SK-N-SH treated with all-trans-retinoic acid at 6 μM for 48 hours (cell line): Measurements from ENCODE around the gene PEX5L.

Experiments
- ATAC-seq: fragments of 200-7000 bp; cut with Tn5 transposase; 3 replicates; pipeline ENCODE4 v1.9.1; 2020; ENCODE audit warnings: mild to moderate bottlenecking, moderate library complexity
- ARNTL ChIP-seq: fragments of 450-650 bp; formaldehyde crosslinking; IDR thresholded peaks from 2 replicates; pipeline ENCODE4 v1.5.0; 2020; ENCODE audit warnings: low read depth, mild to moderate bottlenecking, moderate library complexity, borderline replicate concordance
- CSDC2 ChIP-seq: fragments of 250-450 bp; sonication (Bioruptor Pico); IDR thresholded peaks from 2 replicates; pipeline ENCODE4 v1.5.0; 2020; ENCODE audit warnings: mild to moderate bottlenecking, moderate library complexity
- ESRRG ChIP-seq: fragments of 250-450 bp; sonication (Bioruptor Pico); IDR thresholded peaks from 2 replicates; pipeline ENCODE4 v1.6.1; 2021; ENCODE audit warnings: mild to moderate bottlenecking
- GLIS3 ChIP-seq: fragments of 250-450 bp; sonication (Bioruptor Pico); IDR thresholded peaks from 2 replicates; pipeline ENCODE4 v1.5.0; 2020; ENCODE audit warnings: mild to moderate bottlenecking, moderate library complexity
- ISL1 ChIP-seq: fragments of 250-450 bp; sonication (Bioruptor Pico); IDR thresholded peaks from 2 replicates; pipeline ENCODE4 v2.1.2; 2022; ENCODE audit warnings: mild to moderate bottlenecking, moderate library complexity
- OSR1 ChIP-seq: fragments of 250-450 bp; sonication (Bioruptor Pico); IDR thresholded peaks from 2 replicates; pipeline ENCODE4 v1.8.0; 2022; ENCODE audit warnings: moderate library complexity, mild to moderate bottlenecking, inconsistent platforms
- PPARA ChIP-seq: fragments of 250-450 bp; sonication (Bioruptor Pico); IDR thresholded peaks from 2 replicates; pipeline ENCODE4 v1.5.0; 2020; ENCODE audit warnings: mild to moderate bottlenecking, borderline replicate concordance
- RARB ChIP-seq: fragments of 250-450 bp; sonication (Bioruptor Pico); IDR thresholded peaks from 2 replicates; pipeline ENCODE4 v1.8.0; 2021; ENCODE audit warnings: mild to moderate bottlenecking, moderate library complexity
- SNAI2 ChIP-seq: fragments of 250-450 bp; sonication (Bioruptor Pico); IDR thresholded peaks from 2 replicates; pipeline ENCODE4 v1.5.0; 2020; ENCODE audit warnings: mild to moderate bottlenecking, moderate library complexity
- TCF4 ChIP-seq: fragments of 250-450 bp; sonication (Bioruptor Pico); IDR thresholded peaks from 2 replicates; pipeline ENCODE4 v1.8.0; 2021; ENCODE audit warnings: mild to moderate bottlenecking, moderate library complexity, borderline replicate concordance
- TOX ChIP-seq: fragments of 250-450 bp; sonication (Bioruptor Pico); IDR thresholded peaks from 2 replicates; pipeline ENCODE4 v1.8.0; 2021; ENCODE audit warnings: mild to moderate bottlenecking, moderate library complexity, borderline replicate concordance
- ZC3H10 ChIP-seq: fragments of 250-450 bp; sonication (Bioruptor Pico); IDR thresholded peaks from 2 replicates; pipeline ENCODE4 v1.5.1; 2021; ENCODE audit warnings: mild to moderate bottlenecking, moderate library complexity
- ZFP3 ChIP-seq: fragments of 250-450 bp; sonication (Bioruptor Pico); IDR thresholded peaks from 2 replicates; pipeline ENCODE4 v1.5.0; 2020; ENCODE audit warnings: mild to moderate bottlenecking, moderate library complexity
- ZFP30 ChIP-seq: fragments of 450-650 bp; formaldehyde crosslinking; IDR thresholded peaks from 2 replicates; pipeline ENCODE4 v1.5.0; 2022; ENCODE audit warnings: mild to moderate bottlenecking, moderate library complexity
- ZNF565 ChIP-seq: fragments of 450-650 bp; formaldehyde crosslinking; conservative IDR thresholded peaks from 2 replicates; pipeline ENCODE4 v1.5.0; 2020; ENCODE audit warnings: low read depth, mild to moderate bottlenecking, moderate library complexity
- ZNF70 ChIP-seq: fragments of 450-650 bp; formaldehyde crosslinking; IDR thresholded peaks from 2 replicates; pipeline ENCODE4 v1.5.0; 2020; ENCODE audit warnings: mild to moderate bottlenecking, moderate library complexity
- ZNF8 ChIP-seq: fragments of 450-650 bp; formaldehyde crosslinking; IDR thresholded peaks from 2 replicates; pipeline ENCODE4 v1.5.0; 2020; ENCODE audit warnings: mild to moderate bottlenecking, moderate library complexity
- TF ChIP-seq, protein P1 (sequence below): fragments of 250-450 bp; sonication (Bioruptor Pico); IDR thresholded peaks from 2 replicates; pipeline ENCODE4 v1.8.0; 2021; ENCODE audit warnings: low read depth, mild to moderate bottlenecking, moderate library complexity, borderline replicate concordance
- TF ChIP-seq, protein P2 (sequence below): fragments of 250-450 bp; sonication (Bioruptor Pico); IDR thresholded peaks from 2 replicates; pipeline ENCODE4 v1.8.0; 2020; ENCODE audit warnings: mild to moderate bottlenecking, moderate library complexity, borderline replicate concordance
- TF ChIP-seq, protein P3 (sequence below): fragments of 250-450 bp; sonication (Bioruptor Pico); IDR thresholded peaks from 2 replicates; pipeline ENCODE4 v1.5.1; 2020; ENCODE audit warnings: low read depth, mild to moderate bottlenecking, moderate library complexity
- TF ChIP-seq, protein P4 (sequence below): fragments of 250-450 bp; sonication (Bioruptor Pico); IDR thresholded peaks from 2 replicates; pipeline ENCODE4 v1.5.1; 2021; ENCODE audit warnings: mild to moderate bottlenecking, moderate library complexity

Gene PEX5L

DNA sequence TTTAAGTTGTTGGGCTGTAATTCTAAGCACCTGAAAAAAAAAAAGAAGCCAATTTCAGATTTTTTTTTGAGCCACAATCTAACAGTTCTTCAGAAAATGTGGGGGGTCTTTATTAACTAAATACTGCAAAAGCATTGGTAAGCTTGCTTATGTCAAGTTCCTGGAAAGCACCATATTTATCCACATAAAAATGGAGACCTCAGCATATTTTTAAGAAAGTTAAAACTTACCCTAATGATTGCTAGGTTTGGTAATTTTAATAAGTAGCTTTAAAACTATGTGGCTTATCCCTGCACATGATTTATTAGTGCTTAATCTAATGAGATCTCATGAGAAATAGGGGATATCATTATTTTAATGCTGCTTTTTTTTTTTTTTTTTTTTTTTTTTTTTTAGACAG is 227.1 kb downstream of the PEX5L start:
- TF ChIP-seq GLIS3 (no peak), ZFP30 (CRISPR knock-in tag) (no peak), OSR1 (no peak), ARNTL (CRISPR knock-in tag) (no peak), RARB (no peak), SNAI2 (no peak), ZC3H10 (no peak), CSDC2 (CRISPR knock-in tag) (no peak), ZFP3 (CRISPR knock-in tag) (no peak), ZNF565 (no peak), ZNF8 (CRISPR knock-in tag) (no peak)
- TF ChIP-seq, protein P1, sequence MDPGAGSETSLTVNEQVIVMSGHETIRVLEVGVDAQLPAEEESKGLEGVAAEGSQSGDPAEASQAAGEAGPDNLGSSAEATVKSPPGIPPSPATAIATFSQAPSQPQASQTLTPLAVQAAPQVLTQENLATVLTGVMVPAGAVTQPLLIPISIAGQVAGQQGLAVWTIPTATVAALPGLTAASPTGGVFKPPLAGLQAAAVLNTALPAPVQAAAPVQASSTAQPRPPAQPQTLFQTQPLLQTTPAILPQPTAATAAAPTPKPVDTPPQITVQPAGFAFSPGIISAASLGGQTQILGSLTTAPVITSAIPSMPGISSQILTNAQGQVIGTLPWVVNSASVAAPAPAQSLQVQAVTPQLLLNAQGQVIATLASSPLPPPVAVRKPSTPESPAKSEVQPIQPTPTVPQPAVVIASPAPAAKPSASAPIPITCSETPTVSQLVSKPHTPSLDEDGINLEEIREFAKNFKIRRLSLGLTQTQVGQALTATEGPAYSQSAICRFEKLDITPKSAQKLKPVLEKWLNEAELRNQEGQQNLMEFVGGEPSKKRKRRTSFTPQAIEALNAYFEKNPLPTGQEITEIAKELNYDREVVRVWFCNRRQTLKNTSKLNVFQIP (CRISPR knock-in tag) = no peak
- TF ChIP-seq, protein P2, sequence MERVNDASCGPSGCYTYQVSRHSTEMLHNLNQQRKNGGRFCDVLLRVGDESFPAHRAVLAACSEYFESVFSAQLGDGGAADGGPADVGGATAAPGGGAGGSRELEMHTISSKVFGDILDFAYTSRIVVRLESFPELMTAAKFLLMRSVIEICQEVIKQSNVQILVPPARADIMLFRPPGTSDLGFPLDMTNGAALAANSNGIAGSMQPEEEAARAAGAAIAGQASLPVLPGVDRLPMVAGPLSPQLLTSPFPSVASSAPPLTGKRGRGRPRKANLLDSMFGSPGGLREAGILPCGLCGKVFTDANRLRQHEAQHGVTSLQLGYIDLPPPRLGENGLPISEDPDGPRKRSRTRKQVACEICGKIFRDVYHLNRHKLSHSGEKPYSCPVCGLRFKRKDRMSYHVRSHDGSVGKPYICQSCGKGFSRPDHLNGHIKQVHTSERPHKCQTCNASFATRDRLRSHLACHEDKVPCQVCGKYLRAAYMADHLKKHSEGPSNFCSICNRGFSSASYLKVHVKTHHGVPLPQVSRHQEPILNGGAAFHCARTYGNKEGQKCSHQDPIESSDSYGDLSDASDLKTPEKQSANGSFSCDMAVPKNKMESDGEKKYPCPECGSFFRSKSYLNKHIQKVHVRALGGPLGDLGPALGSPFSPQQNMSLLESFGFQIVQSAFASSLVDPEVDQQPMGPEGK (CRISPR knock-in tag) = no peak
- TF ChIP-seq, protein P3, sequence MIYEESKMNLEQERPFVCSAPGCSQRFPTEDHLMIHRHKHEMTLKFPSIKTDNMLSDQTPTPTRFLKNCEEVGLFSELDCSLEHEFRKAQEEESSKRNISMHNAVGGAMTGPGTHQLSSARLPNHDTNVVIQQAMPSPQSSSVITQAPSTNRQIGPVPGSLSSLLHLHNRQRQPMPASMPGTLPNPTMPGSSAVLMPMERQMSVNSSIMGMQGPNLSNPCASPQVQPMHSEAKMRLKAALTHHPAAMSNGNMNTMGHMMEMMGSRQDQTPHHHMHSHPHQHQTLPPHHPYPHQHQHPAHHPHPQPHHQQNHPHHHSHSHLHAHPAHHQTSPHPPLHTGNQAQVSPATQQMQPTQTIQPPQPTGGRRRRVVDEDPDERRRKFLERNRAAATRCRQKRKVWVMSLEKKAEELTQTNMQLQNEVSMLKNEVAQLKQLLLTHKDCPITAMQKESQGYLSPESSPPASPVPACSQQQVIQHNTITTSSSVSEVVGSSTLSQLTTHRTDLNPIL (CRISPR knock-in tag) = no peak
- ATAC-seq = no peak

DNA sequence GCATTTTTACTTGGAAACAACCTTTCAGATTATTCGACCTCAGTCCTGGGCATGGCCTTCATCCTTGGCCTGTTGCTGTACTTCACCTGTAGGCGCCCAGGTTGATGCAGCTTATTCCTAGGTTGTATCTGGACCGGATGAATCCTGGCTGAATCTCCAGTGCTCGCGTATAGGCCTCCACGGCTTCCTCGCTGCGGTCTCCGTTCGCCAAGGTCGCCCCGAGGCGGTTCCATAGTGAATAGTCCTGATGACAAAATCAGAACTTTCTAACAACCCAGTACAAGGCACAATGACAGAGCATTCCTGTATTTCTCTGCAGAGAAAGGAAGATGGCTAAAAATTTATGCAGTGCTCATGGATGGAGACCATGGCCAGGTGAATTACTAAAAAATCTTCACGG is 229.1 kb downstream of the PEX5L start:
- TF ChIP-seq ZNF70 (CRISPR knock-in tag) (no peak), PPARA (CRISPR knock-in tag) (no peak), GLIS3 (no peak), ISL1 (CRISPR knock-in tag) (no peak), ZFP30 (CRISPR knock-in tag) (no peak), SNAI2 (no peak), RARB (no peak), OSR1 (no peak), ZC3H10 (no peak), ZFP3 (CRISPR knock-in tag) (no peak)
- TF ChIP-seq, protein P3 (CRISPR knock-in tag) = no peak
- TF ChIP-seq, protein P4, sequence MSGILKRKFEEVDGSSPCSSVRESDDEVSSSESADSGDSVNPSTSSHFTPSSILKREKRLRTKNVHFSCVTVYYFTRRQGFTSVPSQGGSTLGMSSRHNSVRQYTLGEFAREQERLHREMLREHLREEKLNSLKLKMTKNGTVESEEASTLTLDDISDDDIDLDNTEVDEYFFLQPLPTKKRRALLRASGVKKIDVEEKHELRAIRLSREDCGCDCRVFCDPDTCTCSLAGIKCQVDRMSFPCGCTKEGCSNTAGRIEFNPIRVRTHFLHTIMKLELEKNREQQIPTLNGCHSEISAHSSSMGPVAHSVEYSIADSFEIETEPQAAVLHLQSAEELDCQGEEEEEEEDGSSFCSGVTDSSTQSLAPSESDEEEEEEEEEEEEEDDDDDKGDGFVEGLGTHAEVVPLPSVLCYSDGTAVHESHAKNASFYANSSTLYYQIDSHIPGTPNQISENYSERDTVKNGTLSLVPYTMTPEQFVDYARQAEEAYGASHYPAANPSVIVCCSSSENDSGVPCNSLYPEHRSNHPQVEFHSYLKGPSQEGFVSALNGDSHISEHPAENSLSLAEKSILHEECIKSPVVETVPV (CRISPR knock-in tag) = no peak
- TF ChIP-seq, protein P2 (CRISPR knock-in tag) = no peak
- no peak for ATAC-seq

DNA sequence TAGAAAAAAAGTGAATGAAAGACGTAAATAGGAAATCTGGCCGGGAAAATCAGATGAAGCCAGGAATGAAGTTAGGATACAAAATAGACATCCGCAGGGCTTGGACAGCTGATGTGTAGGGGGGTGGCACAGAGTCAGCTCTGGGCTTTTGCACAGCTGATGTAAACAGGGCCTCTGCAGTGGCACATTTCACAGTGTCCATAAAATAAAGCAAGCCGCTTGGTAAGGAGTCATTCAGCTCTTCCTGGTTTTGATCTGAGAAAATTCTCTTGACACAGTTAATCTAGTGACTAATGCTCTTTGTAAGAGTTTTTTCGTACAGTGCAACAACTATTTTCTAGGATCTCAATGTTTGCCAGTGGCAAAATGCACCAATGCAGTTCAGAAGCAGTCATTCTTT is 230.6 kb downstream of the PEX5L start:
- no peak; the same call in 2 of the 3 replicates for ATAC-seq
- TF ChIP-seq ZNF70 (CRISPR knock-in tag) (no peak), ISL1 (CRISPR knock-in tag) (no peak), TCF4 (CRISPR knock-in tag) (no peak), ESRRG (no peak), TOX (no peak)
- TF ChIP-seq, all 23 proteins: peak for 0
